GM21381 (cell line): Measurements from ENCODE around the gene DOK3.

ENCODE experiments used
- ATAC-seq: cut with Tn5 transposase; IDR thresholded peaks from one replicate; pipeline ENCODE4 v1.9.1; 2021; ENCODE audit warnings: mild to moderate bottlenecking, moderate library complexity; ENCODE audit not compliant: unreplicated experiment

DOK3 gene

DNA sequence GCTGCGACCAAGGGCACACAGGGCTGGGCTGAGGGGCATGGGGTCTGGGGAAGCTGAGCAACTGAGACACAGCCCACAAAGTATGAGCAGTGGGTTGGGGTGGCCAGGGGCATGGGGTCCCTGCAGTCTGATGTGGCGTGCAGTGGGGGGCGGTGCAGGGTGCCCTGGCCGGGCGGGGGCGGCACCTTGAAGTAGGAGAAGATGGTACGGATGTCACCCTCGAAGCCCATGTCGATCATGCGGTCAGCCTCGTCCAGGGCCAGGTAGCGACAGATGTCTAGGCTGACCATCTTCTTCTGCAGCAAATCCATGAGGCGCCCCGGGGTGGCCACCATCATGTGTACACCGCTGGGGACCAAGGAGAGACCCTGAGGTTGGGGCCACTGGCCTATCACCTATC lies 3.9 kb upstream of the DOK3 start:
- ATAC-seq: no peak

GRCh38 chr5:177512736-177513380 lies 3.2 kb upstream of the DOK3 start:
- no peak for ATAC-seq

- ATAC-seq: no peak
Measured at GRCh38 chr5:177511796-177512675, 2.4 kb upstream of the DOK3 start.

DNA sequence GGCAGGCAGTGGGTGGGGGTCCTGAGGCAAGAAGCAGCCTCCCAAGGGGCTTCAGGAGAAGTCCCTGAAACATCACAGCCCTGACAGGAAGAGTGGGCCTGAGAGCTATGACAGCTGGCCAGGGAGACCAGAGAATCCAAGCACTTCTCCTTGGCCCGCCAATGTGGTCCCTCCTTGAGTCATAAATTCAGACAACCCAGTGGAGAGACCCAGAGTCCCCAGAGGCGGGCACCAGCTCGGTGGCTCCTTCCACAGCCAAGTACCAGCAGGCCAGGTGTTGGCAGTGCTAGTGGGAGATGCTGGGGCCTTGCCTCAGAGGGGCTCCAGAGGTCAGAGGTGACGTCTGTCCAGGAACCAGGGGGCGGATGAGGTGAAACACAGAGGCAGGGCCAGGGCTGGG lies 1.6 kb upstream of the DOK3 start:
- no peak for ATAC-seq

- peak; percentile 29 for ATAC-seq
Measured at GRCh38 chr5:177510567-177511053, 984 bp upstream of the DOK3 start.

DNA sequence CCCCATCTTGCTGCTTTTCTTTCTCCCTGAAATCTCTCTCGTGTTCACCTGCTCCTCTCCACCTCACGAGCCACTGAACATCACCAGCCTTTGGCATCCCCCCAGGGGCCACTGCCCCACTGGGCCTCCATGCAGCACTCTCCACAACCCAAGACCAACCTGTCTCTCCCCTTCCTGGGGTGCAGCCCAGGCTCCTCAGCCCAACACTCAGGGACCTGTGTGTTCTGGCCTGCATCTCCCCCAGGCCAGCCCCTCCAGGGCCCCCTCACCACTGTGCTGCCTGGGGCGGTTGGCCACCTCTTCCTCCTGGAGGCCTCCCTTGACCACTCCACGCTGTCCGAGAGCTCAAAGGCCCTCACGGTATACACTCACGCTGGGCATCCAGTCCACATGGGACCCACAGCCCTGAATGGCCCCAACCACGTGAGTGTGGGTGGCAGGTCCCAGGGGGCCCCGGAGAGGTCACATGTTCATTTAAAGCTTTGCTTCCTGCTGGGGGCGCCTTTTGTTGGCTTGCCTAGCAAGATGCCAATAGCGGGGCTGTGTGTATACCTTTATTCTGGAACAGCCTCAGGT lies 453 bp upstream of the DOK3 start:
- peak; percentile 38 for ATAC-seq

GRCh38 chr5:177508837-177509236 lies 789 bp downstream of the DOK3 start:
- no peak for ATAC-seq

DNA sequence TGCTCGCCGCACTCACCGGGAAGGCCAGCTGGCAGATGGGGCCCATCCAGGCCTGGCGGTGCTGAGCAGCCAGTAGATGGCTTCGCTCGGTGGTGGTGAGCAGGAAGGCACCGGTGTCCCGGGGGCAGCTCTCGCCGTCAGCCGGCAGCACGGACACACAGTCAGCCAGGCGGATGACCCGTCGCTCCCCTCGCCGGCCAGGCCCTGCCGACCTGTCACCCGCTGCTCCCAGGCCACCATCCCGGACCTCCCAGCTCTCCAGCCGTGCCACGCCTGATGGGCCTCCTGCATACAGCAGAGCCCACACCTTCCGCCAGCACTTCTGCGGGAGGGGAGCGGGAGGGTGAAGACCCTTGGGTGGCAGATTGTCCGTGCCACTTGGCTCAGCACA lies 1.4 kb downstream of the DOK3 start:
- ATAC-seq: no peak

DNA sequence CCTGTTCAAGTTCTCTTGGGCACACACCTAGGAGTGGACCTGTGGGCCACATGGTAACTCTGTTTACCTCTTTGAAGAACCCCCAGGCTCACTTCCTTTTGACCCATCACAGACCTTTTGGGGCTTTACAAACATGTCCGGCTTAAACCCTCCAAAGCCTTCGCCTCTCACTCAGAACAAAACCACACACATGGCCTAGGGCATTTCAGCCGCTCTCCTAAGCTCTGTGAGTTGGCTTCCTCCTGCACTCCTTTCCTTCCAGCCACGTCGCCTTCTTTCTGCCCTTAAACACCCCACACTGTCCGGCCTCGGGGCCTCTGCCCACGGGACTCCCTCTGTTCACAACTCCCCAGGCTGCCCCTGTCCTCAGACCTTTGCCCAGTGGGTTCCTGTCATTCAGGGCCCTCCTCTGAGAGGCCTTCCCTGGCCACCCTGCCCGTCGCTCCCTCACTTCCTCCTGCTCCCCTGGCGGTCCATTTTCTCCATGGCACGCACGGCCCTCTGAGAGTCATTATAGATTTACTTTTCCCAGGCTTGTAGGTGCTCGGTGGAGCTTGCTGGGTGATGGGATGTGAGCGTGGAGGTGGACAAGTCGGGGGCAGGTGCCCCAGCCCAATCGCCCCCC lies 1.9 kb downstream of the DOK3 start:
- no peak for ATAC-seq

- ATAC-seq: no peak
Measured at GRCh38 chr5:177507165-177507564, 2.5 kb downstream of the DOK3 start.

DNA sequence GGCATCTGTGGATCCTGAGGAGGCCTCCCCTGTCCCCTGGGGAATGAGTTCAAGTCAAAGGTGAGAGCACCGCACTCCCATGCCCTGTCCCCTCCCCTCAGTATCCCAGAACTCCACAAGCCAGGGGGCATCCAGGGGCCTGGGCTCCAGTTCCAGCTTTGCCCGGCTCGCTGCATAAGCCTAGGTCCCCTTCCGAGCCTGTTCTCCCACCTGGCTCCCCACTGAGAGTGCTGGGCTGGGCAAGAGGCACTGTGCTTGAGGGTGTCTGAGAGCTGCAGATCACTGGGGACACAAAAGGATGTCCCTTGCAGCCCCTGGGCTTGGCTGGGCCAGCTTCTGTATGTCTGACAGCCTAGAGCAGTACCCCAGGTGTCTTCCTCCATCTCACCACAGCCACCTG lies 4.6 kb downstream of the DOK3 start:
- ATAC-seq: no peak

- ATAC-seq: no peak
Measured at GRCh38 chr5:177504086-177505056, 5.3 kb downstream of the DOK3 start.

DNA sequence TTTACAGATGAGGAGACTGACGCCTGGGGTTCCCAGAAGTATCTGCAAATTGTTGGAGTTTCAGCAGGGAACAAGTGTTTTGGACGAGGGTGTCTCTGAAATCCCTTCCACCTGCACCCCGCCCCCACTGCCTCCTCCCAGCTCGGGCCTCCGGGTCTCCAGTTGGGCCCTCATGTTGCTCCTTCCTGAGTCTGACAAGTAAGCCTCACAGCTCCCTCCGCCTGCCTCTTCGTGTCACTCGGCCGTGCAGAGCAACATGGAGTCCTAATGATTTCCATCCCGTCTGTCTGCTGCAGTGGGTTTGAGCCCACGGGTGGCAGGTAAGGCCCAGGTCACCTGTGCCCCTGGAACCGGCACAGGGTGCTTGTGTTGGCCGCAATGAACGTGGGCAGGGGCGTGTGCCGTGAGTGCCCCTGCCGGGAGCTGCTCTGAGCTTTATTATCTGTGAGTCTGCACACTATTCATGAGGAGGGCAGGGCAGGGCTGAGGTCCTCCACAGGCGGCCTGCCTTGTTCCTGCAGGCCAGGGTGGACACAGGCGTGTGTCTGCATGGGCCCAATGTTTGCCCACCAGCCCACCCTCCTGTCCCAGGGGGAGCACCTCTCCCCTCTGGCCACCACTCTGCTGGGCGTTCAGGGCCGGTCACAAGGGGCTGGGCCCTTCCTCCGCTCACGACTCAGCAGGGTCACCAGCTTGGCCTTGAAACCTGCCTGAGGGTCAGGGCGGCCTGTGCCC lies 6.1 kb downstream of the DOK3 start:
- no peak for ATAC-seq

GRCh38 chr5:177502886-177503285 lies 6.7 kb downstream of the DOK3 start:
- no peak for ATAC-seq

GRCh38 chr5:177501874-177502678 lies 7.5 kb downstream of the DOK3 start:
- no peak for ATAC-seq

DNA sequence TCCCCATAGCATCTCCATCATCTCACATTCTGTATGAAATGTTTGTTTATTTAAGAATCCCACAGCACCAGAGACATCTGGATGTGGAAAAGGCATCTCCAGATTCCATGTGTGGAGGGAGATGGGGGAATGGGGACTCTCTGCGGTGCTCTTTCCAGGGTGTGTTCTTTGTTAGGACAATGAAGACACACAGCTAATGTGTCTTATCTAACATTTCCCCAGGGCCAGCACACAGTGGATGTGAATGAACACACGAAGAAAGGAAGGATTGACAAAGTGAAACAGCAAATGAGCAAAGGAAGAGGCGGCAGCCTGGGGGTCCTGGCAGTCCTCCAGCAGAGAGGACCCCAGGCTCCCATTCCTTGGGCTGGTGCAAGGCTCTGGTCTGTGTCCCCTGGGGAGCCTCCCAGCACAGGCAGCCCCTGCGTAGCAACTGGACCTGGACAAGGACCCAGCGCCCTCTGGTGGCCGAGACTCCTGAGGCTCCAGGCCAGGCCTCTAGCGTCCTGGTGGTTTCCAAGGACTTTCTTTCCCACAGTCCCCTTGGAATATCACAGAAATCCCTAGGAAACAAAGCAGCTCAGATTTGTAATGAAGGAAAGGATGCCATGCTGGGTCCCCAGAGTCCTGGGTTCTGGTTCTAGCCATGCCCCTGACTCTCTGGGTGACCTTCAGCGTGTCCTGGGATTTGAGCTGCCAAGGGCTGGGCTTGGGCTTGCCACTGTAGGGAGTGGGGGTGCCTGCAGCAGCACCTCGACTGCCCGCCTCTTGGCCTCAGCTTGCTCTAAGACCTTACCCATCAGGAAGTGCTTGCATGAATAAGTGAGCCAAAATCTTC lies 8.7 kb downstream of the DOK3 start:
- no peak for ATAC-seq

DNA sequence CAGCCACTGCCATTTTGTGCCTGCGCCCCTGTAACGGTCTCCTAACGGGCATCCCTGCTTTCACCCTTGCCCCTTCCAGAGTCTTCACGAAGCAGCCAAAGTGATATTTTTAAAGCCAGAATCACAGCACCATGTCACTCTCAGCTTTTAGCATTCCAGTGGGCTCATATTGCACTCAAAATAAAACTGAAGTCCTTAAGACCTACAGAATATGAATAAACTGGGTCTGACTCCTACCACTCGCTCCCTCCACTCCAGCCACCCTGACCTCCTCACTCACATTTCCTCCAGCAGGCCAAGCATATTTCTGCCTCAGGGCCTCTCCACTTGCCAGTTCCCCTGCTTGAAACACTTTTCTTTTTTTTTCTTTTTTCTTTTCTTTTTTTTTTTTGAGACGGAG lies 9.8 kb downstream of the DOK3 start:
- no peak for ATAC-seq
